DND-41 (cell line): ENCODE data around the gene NUAK1.

Source experiments
- ATAC-seq: fragments of 200-7000 bp; cut with Tn5 transposase; 3 replicates; pipeline ENCODE4 v1.9.1; 2021; ENCODE audit warnings: low read depth; ENCODE audit not compliant: insufficient read depth
- DNase-seq: peaks from one replicate; pipeline ENCODE4 v3.0.0-alpha.2; 2020
- H2AFZ ChIP-seq: 2 replicates; pipeline ENCODE4 v1.6.0; 2012; ENCODE audit warnings: low read depth, low read length
- H3K27ac ChIP-seq: 2 replicates; pipeline ENCODE4 v1.5.1; 2012; ENCODE audit warnings: low read length, inconsistent platforms
- H3K27me3 ChIP-seq: fragments of 200-600 bp; sonication (generic); 2 replicates; pipeline ENCODE4 v1.6.0; 2012; ENCODE audit warnings: low read length, mild to moderate bottlenecking, inconsistent platforms; ENCODE audit not compliant: insufficient read depth, poor library complexity
- H3K36me3 ChIP-seq: 2 replicates; pipeline ENCODE4 v1.5.1; 2012; ENCODE audit warnings: low read length, inconsistent platforms; ENCODE audit not compliant: insufficient read depth
- H3K4me1 ChIP-seq: 2 replicates; pipeline ENCODE4 v1.5.1; 2012; ENCODE audit warnings: mild to moderate bottlenecking, low read length; ENCODE audit not compliant: insufficient read depth
- H3K4me2 ChIP-seq: 2 replicates; pipeline ENCODE4 v1.6.0; 2012; ENCODE audit warnings: mild to moderate bottlenecking, moderate library complexity, low read length, inconsistent platforms; ENCODE audit not compliant: insufficient read depth
- H3K4me3 ChIP-seq, 2 experiments: fragments of 200-600 bp in 1 of 2; shearing (Covaris generic) in 1 of 2; 2 replicates each; pipeline ENCODE4 v1.5.1; 2012 to 2016; ENCODE audit warnings: inconsistent platforms in 2 of 2, low read length in 2 of 2, mild to moderate bottlenecking in 2 of 2, low read depth in 1 of 2, moderate library complexity in 1 of 2
- H3K79me2 ChIP-seq: 2 replicates; pipeline ENCODE4 v1.6.0; 2012; ENCODE audit warnings: low read length, inconsistent platforms; ENCODE audit not compliant: insufficient read depth
- H3K9ac ChIP-seq: 2 replicates; pipeline ENCODE4 v1.6.0; 2012; ENCODE audit warnings: low read depth, mild to moderate bottlenecking, inconsistent platforms, low read length, moderate library complexity
- H3K9me3 ChIP-seq: 2 replicates; pipeline ENCODE4 v1.5.1; 2012; ENCODE audit warnings: low read length, moderate library complexity, mild to moderate bottlenecking, inconsistent platforms; ENCODE audit not compliant: insufficient read depth, severe bottlenecking
- H4K20me1 ChIP-seq: 2 replicates; pipeline ENCODE4 v1.6.0; 2012; ENCODE audit warnings: low read length; ENCODE audit not compliant: insufficient read depth
- CTCF ChIP-seq: IDR thresholded peaks from 2 replicates; pipeline ENCODE4 v1.5.1; 2012; ENCODE audit warnings: borderline replicate concordance, low read length, moderate library complexity, mild to moderate bottlenecking; ENCODE audit not compliant: poor library complexity, severe bottlenecking; ENCODE audit errors: extremely low read depth
- EZH2 ChIP-seq: IDR thresholded peaks from 3 replicates; pipeline ENCODE4 v1.6.1; 2012; ENCODE audit warnings: borderline replicate concordance, low read depth, mild to moderate bottlenecking, moderate library complexity, low read length, inconsistent platforms; ENCODE audit not compliant: severe bottlenecking

NUAK1 gene

DNA sequence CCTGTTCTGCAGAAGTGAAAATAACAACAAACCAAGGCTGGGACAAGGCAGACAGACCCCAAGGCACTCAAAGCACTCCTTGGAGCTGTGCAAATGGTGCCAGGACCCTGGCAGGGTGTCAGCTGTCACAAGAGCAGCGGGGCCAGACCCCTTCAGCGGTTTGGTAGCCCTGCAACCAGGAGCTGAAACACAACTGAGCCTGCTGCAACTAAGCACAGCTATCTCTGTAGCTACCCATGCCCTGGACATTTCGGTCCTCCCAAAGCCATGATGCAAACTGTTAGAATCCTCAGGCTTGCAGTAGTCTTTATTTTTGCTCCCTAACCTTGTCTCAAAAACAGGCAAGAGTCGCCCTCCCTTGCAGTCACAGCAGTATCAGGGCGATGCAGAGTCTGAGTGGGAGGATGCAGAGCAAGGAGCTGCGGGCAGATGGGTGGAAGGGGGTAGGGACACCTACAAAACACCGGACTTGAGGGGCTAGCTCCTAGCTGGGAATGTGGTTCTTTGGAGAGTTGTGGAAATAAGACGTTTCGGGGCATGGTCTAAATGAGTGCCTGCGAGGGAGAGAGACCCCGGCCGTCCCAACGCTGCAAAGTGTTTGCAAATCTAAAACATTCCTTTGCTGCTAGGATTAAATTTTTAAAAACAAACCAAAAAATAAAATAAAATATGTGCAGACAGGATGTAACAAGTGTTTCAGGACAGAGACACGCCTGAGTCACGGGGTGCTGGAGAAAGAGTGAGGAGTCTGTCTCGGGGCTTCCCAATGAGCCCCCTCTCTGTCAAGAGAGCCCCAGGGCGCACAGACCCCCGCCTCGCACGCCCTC, 1.0 kb downstream of the NUAK1 start:
- H3K9ac ChIP-seq: no peak overlapping the region
- ATAC-seq (no peak), DNase-seq (no peak)
- H3K4me3 ChIP-seq: no peak overlapping the region
- H3K79me2 ChIP-seq: no peaks in the 10 kb centered on the region
- H3K36me3 ChIP-seq: no peaks in the 10 kb centered on the region
- H2AFZ ChIP-seq: no peak overlapping the region
- no peak overlapping the region for H3K4me2 ChIP-seq
- no peak for TF ChIP-seq EZH2
- no peak for TF ChIP-seq CTCF
- H3K27ac ChIP-seq: no peak overlapping the region
- H4K20me1 ChIP-seq: no peaks in the 10 kb centered on the region
- peaks cover 19% of the 10 kb centered on the region for H3K27me3 ChIP-seq
- no peaks in the 10 kb centered on the region for H3K9me3 ChIP-seq
- no peaks in the 10 kb centered on the region for H3K4me1 ChIP-seq

GRCh38 chr12:106136263-106136662, 2.5 kb downstream of the NUAK1 start:
- Histone ChIP-seq H2AFZ (no peak overlapping the region), H3K4me2 (no peak overlapping the region), H4K20me1 (no peaks in the 10 kb centered on the region), H3K27ac (no peak overlapping the region), H3K9me3 (no peaks in the 10 kb centered on the region), H3K4me3 (no peak overlapping the region), H3K9ac (no peak overlapping the region), H3K36me3 (no peaks in the 10 kb centered on the region), H3K79me2 (no peaks in the 10 kb centered on the region), H3K27me3 (peaks cover 19% of the 10 kb centered on the region), H3K4me1 (no peaks in the 10 kb centered on the region)
- peak; percentile 78 for TF ChIP-seq CTCF
- no peak for TF ChIP-seq EZH2
- ATAC-seq (peak; percentile 74), DNase-seq (peak; percentile 71)

DNA sequence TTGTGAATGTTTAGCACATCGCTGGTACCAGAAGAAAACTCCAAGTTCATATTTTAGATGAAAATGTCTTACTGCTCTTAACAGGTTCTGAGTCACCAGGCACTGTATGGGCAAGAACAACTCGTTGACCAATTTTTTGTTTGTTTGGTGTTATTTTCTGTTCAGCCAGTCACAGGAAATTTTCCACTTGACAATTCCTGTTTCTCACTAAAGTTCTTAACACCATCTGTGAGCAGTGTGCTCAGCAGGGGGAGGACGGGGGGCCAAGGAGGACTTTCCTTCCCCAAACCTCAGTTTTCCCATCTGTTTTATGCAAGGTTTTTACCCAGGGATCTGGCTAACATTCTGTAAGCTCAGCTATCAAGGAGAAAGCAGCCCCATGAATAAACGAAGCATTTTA, 3.0 kb downstream of the NUAK1 start:
- Histone ChIP-seq H3K27me3 (peaks cover 19% of the 10 kb centered on the region), H3K4me2 (no peak overlapping the region), H3K79me2 (no peaks in the 10 kb centered on the region), H3K4me3 (no peak overlapping the region), H4K20me1 (no peaks in the 10 kb centered on the region), H3K4me1 (no peaks in the 10 kb centered on the region), H2AFZ (no peak overlapping the region), H3K9ac (no peak overlapping the region), H3K9me3 (no peaks in the 10 kb centered on the region), H3K27ac (no peak overlapping the region), H3K36me3 (no peaks in the 10 kb centered on the region)
- ATAC-seq: no peak
- TF ChIP-seq EZH2 (no peak), CTCF (no peak)
- DNase-seq: no peak
